Thoracic aorta (tissue), 2 donors: Measurements from ENCODE around the gene GIGYF1. TPM values are rescaled to one million over a fixed set of nuclear protein-coding genes. Genes with fewer than 3 reads are reported as not detected.
A peak's percentile ranks its signal among the peaks of the same experiment; 100 is the strongest.

Source experiments
- ATAC-seq: fragments of 150-250 bp; one replicate; pipeline ENCODE4 v1.8.0; 2017; ENCODE audit warnings: low read depth; ENCODE audit not compliant: insufficient number of reproducible peaks, low FRiP score
- DNase-seq: peaks from one replicate; pipeline ENCODE4 v3.0.0-alpha.2; 2020; ENCODE audit warnings: low spot score
- H3K27ac ChIP-seq, 2 donors: fragments of 200-600 bp; sonication (generic); 1 replicate in 1 of 2; 2 replicates in 1 of 2; pipeline ENCODE4 v1.5.1; 2016; ENCODE audit warnings: mild to moderate bottlenecking in 2 of 2, moderate library complexity in 2 of 2
- H3K27me3 ChIP-seq: fragments of 200-600 bp; sonication (generic); replicated peaks from 2 replicates; pipeline ENCODE4 v1.6.0; 2016; ENCODE audit warnings: mild to moderate bottlenecking; ENCODE audit not compliant: insufficient read depth
- H3K36me3 ChIP-seq: fragments of 200-600 bp; sonication (generic); one replicate; pipeline ENCODE4 v1.5.1; 2016
- H3K4me1 ChIP-seq, 2 donors: fragments of 200-600 bp; sonication (generic); 1 replicate in 1 of 2; 2 replicates in 1 of 2; pipeline versions ENCODE4 v1.5.1 to v1.6.0; 2016; ENCODE audit warnings: low read depth in 2 of 2, mild to moderate bottlenecking in 1 of 2; ENCODE audit not compliant: control insufficient read depth in 1 of 2
- H3K4me3 ChIP-seq: fragments of 200-600 bp; sonication (generic); 2 replicates; pipeline ENCODE4 v1.5.1; 2016; ENCODE audit warnings: mild to moderate bottlenecking
- H3K9me3 ChIP-seq: fragments of 200-600 bp; sonication (generic); 2 replicates; pipeline ENCODE4 v1.5.1; 2016
- CTCF ChIP-seq: fragments of 200-600 bp; sonication (generic); IDR thresholded peaks from one replicate; pipeline ENCODE4 v1.5.1; 2019; ENCODE audit warnings: antibody characterized with exemption
- total RNA-seq, 2 donors: library from RNA; depleted of rRNA; stranded (reverse); fragments of >200 nt; gene quantifications; one replicate each; pipeline versions ENCODE4 v1.1.0 to v1.2.3, GENCODE V29; 2016

GIGYF1 gene
- total RNA-seq, 2 donors from 2014 or later = 35.7 to 40.7 TPM

- TF ChIP-seq CTCF = no peak
Measured at GRCh38 chr7:100640517-100641440, 53.3 kb downstream of the GIGYF1 start.

GRCh38 chr7:100639995-100640516 lies 54.0 kb downstream of the GIGYF1 start:
- H3K9me3 ChIP-seq = no peaks in the 10 kb centered on the region
- no peak overlapping the region for H3K27ac ChIP-seq
- DNase-seq (no peak), ATAC-seq (no peak)
- H3K4me3 ChIP-seq = no peak overlapping the region
- H3K27me3 ChIP-seq = no peaks in the 10 kb centered on the region
- no peaks in the 10 kb centered on the region for H3K36me3 ChIP-seq
- TF ChIP-seq CTCF = no peak
- no peaks in the 10 kb centered on the region for H3K4me1 ChIP-seq

More at GRCh38 chr7:100640517-100641440, 53.3 kb downstream of the GIGYF1 start:
- H3K27me3 ChIP-seq = no peaks in the 10 kb centered on the region
- no peaks in the 10 kb centered on the region for H3K36me3 ChIP-seq
- no peak overlapping the region for H3K27ac ChIP-seq
- H3K9me3 ChIP-seq = no peaks in the 10 kb centered on the region
- DNase-seq (no peak), ATAC-seq (no peak)
- no peaks in the 10 kb centered on the region for H3K4me1 ChIP-seq
- no peak overlapping the region for H3K4me3 ChIP-seq

GRCh38 chr7:100632951-100633717 lies 60.9 kb downstream of the GIGYF1 start:
- Histone ChIP-seq H3K9me3 (no peaks in the 10 kb centered on the region), H3K4me3 (peak overlapping the region; percentile 73), H3K27me3 (no peaks in the 10 kb centered on the region), H3K4me1 (peaks cover 5 to 8% of the 10 kb centered on the region in 2 donors), H3K27ac (no peak overlapping the region), H3K36me3 (no peaks in the 10 kb centered on the region)
- DNase-seq = no peak
- TF ChIP-seq CTCF = no peak
- no peak for ATAC-seq

GRCh38 chr7:100630066-100630465 lies 64.0 kb downstream of the GIGYF1 start:
- no peaks in the 10 kb centered on the region for H3K9me3 ChIP-seq
- no peak for TF ChIP-seq CTCF
- H3K27me3 ChIP-seq = no peaks in the 10 kb centered on the region
- ATAC-seq = no peak
- H3K4me3 ChIP-seq = no peak overlapping the region
- H3K27ac ChIP-seq = no peak overlapping the region
- H3K36me3 ChIP-seq = no peaks in the 10 kb centered on the region
- H3K4me1 ChIP-seq = peaks cover 8 to 19% of the 10 kb centered on the region in 2 donors
- no peak for DNase-seq

Other genes starting within 250 kb of the GIGYF1 start
- gene SPACDR, start 230.0 kb downstream of the GIGYF1 start, total RNA-seq = not detected
- 10 to 100 TPM; 25.7 to 45.5 TPM for gene TSC22D4, start 215.0 kb downstream of the GIGYF1 start, total RNA-seq
- gene NYAP1, start 210.3 kb downstream of the GIGYF1 start, total RNA-seq = under 1 TPM; 0.92 to 0.95 TPM
- gene AGFG2, start 155.0 kb downstream of the GIGYF1 start, total RNA-seq = 10 to 100 TPM; 39.4 to 51.6 TPM
- 1 to 10 TPM in 1 of 2 donors, under 1 TPM in 1; 0.81 to 1.1 TPM for gene SAP25, start 120.3 kb downstream of the GIGYF1 start, total RNA-seq
- gene LRCH4, start 108.1 kb downstream of the GIGYF1 start, total RNA-seq = 100 to 1,000 TPM in 1 of 2 donors, 10 to 100 TPM in 1; 99.8 to 131 TPM
- gene FBXO24, start 107.9 kb downstream of the GIGYF1 start, total RNA-seq = not detected
- gene PCOLCE, start 91.9 kb downstream of the GIGYF1 start, total RNA-seq = 100 to 1,000 TPM; 130 to 140 TPM
- 10 to 100 TPM in 1 of 2 donors, 1 to 10 TPM in 1; 9.2 to 29.6 TPM for gene MOSPD3, start 81.7 kb downstream of the GIGYF1 start, total RNA-seq
- gene TFR2, start 52.7 kb downstream of the GIGYF1 start, total RNA-seq = 1 to 10 TPM in 1 of 2 donors, under 1 TPM in 1; 0.35 to 1.9 TPM
- gene ACTL6B, start 37.8 kb downstream of the GIGYF1 start, total RNA-seq = not detected
- 100 to 1,000 TPM; 176 to 255 TPM for gene GNB2, start 20.5 kb downstream of the GIGYF1 start, total RNA-seq
- 10 to 100 TPM; 19.6 to 21.0 TPM for gene POP7, start 11.9 kb upstream of the GIGYF1 start, total RNA-seq
- not detected for gene EPO, start 26.2 kb upstream of the GIGYF1 start, total RNA-seq
- gene ZAN, start 39.3 kb upstream of the GIGYF1 start, total RNA-seq = not detected
- gene EPHB4, start 133.3 kb upstream of the GIGYF1 start, total RNA-seq = 10 to 100 TPM; 20.5 to 29.4 TPM
- 10 to 100 TPM; 20.0 to 25.2 TPM for gene SLC12A9, start 158.5 kb upstream of the GIGYF1 start, total RNA-seq
- 100 to 1,000 TPM in 1 of 2 donors, 10 to 100 TPM in 1; 71.9 to 103 TPM for gene TRIP6, start 173.1 kb upstream of the GIGYF1 start, total RNA-seq
- 100 to 1,000 TPM; 109 TPM for gene SRRT, start 180.9 kb upstream of the GIGYF1 start, total RNA-seq
- 1 to 10 TPM; 2.7 to 4.1 TPM for gene UFSP1, start 195.5 kb upstream of the GIGYF1 start, total RNA-seq
- gene ACHE, start 201.6 kb upstream of the GIGYF1 start, total RNA-seq = 1 to 10 TPM; 3.7 to 5.1 TPM